GM12874 (cell line): Measurements from ENCODE around the gene PDE2A.

Source experiments
- TF ChIP-seq, protein P1 (sequence below): IDR thresholded peaks from 2 replicates; pipeline ENCODE4 v1.5.1; 2011; ENCODE audit warnings: low read depth, mild to moderate bottlenecking, control low read depth, low read length, moderate library complexity; ENCODE audit not compliant: insufficient read depth

PDE2A gene

DNA sequence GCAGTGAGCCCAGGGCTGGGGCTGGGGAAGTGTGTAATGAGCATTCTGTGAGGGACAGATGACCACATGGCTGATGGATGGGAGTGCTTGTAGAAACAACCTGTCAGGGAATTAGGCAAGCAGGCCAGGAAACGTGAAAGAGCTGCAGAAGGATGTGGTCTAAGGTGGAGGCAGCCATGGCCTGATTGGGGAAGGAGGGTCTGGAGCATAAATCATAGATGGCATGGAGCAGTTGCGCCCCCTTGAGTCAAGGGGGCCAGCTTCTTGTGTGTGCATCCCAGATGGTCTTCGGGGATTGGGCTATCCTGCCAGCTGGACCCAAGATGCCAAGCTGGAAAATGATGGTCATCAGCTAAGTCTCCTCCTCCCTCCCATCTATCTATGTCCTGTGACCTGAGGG, 120.5 kb downstream of the PDE2A start:
- TF ChIP-seq, protein P1, sequence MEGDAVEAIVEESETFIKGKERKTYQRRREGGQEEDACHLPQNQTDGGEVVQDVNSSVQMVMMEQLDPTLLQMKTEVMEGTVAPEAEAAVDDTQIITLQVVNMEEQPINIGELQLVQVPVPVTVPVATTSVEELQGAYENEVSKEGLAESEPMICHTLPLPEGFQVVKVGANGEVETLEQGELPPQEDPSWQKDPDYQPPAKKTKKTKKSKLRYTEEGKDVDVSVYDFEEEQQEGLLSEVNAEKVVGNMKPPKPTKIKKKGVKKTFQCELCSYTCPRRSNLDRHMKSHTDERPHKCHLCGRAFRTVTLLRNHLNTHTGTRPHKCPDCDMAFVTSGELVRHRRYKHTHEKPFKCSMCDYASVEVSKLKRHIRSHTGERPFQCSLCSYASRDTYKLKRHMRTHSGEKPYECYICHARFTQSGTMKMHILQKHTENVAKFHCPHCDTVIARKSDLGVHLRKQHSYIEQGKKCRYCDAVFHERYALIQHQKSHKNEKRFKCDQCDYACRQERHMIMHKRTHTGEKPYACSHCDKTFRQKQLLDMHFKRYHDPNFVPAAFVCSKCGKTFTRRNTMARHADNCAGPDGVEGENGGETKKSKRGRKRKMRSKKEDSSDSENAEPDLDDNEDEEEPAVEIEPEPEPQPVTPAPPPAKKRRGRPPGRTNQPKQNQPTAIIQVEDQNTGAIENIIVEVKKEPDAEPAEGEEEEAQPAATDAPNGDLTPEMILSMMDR = peak; percentile 59

DNA sequence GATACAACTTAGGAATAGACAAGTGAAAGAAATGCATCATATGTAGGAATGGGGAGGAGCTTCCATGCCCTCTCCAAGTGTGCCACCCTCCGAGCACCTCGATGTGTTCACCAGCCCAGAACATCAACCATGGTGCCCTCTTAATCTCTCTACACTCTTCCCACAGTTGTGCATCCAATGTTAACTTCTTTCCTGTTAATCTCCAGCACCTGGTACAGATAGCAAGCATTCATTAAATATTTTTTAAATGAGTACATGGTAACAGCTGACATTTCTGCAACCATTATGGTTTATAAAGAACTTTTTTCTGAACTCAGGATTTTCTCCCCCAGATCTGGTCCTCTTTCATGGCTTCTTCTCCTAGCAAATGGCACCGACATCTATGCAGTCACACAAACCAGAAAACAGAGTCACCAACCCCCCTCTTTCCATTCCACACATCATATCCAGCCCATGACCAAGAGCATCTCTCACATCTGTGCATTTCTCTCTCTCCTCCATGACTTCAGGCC, 121.8 kb downstream of the PDE2A start:
- TF ChIP-seq, protein P1 = no peak

DNA sequence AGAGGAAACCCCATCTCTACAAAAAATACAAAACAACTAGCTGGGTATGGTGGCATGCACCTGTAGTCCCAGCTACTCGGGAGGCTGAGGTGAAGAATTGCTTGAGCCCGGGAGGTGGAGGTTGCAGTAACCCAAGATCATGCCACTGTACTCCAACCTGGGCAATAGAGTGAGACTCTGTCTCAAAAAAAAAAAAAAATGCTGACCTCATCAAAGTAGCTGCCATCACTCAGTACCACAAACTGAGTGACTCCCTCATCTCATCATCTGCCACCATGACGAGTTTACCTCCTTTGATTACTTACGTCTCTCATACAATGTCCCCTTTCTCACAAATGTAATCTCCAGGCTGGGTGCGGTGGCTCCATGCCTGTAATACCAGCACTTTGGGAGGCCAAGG, 122.7 kb downstream of the PDE2A start:
- TF ChIP-seq, protein P1 = no peak

DNA sequence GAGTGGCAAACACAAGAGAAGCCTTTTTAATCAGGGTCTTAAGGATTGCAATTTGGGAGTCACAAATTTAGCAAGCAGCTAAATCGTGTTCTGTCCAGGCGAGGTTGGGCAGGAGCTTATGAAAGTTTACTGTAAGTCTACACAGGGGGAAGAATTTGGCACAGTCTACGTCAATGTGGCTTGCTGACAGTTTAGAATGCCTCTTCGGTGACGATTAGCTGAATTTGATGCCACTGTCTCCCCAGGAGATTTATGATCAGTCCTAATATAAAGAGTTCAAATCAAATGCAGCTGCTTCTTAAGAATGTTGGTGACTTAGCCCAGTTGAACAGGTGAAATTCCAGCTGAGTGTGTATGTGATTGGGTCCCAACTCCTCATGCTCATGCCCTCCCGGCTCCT, 125.8 kb downstream of the PDE2A start:
- TF ChIP-seq, protein P1 = no peak

DNA sequence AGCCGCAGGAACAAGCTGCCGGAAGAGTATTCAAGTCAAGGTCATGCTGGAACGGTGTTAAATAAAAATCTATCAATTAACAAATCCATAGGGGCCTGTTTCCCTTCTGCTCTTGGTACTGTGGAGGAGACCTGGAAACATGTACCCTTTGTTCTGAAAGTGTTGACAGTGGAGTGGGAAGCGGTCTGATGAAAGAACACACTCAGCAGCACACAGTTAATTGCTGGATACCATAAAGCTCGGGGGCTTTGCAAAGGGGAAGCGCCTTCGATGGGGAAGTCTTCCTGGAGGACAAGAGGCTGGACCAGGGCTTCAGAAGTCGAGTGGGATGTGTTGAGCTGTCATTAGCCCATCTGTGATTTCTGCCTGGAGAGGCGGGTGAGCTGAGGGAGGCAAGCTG, 127.4 kb downstream of the PDE2A start:
- TF ChIP-seq, protein P1 = no peak

DNA sequence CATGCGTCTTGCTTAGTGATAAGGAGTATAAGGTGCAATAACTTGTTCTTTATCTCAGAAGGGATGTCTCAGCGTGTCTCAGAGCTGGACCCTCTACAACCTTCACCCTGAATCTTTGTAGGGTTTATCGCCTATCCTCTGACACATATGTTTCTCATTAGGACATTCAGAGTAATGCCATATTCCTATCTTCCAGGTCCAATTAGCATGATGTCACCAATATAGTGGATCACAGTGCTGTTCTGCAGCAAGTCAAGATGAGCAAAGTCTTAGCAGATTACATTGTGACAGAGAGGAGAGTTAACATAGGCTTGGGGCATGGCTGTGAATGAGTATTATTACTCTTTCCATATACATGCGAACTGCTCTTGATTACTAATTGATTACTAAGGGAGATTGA, 129.6 kb downstream of the PDE2A start:
- TF ChIP-seq, protein P1 = no peak

DNA sequence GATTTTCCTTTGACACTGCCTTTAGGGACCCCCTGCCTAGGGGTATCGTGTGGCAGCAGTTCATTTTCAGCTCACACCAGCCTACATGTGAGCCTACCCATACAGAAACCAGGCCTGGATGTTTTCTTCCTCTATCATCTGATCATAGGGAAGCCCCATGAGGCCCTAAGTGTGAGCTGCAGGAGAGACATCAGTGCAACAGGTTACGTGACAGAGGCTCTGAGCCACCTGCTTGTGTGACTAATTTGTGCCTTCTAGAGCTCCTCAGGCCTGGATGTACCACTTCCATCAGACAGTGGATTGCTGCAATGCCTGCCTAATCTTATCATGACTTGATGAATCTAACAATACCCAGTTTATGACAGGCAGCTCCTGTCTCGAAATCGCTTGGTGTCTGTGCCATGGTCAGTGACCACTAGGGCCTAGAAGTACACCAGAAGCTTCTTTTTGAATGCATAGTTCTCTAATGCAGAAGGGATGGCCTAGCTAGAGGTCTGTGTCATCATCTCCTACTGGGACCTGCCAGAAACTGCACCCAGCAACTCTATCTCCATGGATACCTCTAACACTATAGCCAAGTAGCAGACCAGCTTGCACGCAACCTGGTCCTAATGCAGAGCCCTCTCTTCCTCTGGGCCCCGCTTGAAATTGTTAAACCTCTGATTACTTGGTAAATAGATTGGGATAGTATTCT, 130.2 kb downstream of the PDE2A start:
- TF ChIP-seq, protein P1 = no peak
